H1 (cell line): ENCODE data around the gene CDYL2. TPM values are rescaled to one million over a fixed set of nuclear protein-coding genes. Genes with fewer than 3 reads are reported as not detected.

Experiments used
- ATF2 ChIP-seq: IDR thresholded peaks from 2 replicates; pipeline ENCODE4 v1.6.1; 2012; ENCODE audit warnings: low read length, inconsistent platforms
- BACH1 ChIP-seq: IDR thresholded peaks from 2 replicates; pipeline ENCODE4 v1.6.1; 2012; ENCODE audit warnings: low read length, improper control_type of control experiment
- EP300 ChIP-seq, 2 experiments: IDR thresholded peaks; 1 replicate in 1 of 2; 2 replicates in 1 of 2; pipeline ENCODE4 v1.6.1; 2011 to 2012; ENCODE audit warnings: low read depth in 2 of 2, low read length in 2 of 2, mild to moderate bottlenecking in 2 of 2, borderline replicate concordance in 1 of 2, inconsistent platforms in 1 of 2, moderate library complexity in 1 of 2
- KDM5A ChIP-seq: fragments of 200-600 bp; IDR thresholded peaks from 2 replicates; pipeline ENCODE4 v1.7.1; 2012; ENCODE audit warnings: mild to moderate bottlenecking, low read length, inconsistent platforms, mixed read lengths
- POLR2A ChIP-seq, 2 experiments: IDR thresholded peaks; 1 replicate in 1 of 2; 2 replicates in 1 of 2; pipeline ENCODE4 v1.6.1; 2011; ENCODE audit warnings: low read depth in 2 of 2, low read length in 2 of 2, mild to moderate bottlenecking in 2 of 2; ENCODE audit errors: control extremely low read depth in 1 of 2
- SIN3A ChIP-seq, 2 experiments: IDR thresholded peaks in 1 of 2; conservative IDR thresholded peaks in 1 of 2; 2 replicates each; pipeline ENCODE4 v1.6.1; 2011 to 2012; ENCODE audit warnings: low read length in 2 of 2, improper control_type of control experiment in 1 of 2, low read depth in 1 of 2, mild to moderate bottlenecking in 1 of 2
- TAF7 ChIP-seq: optimal IDR thresholded peaks from 2 replicates; pipeline ENCODE3; 2011; ENCODE audit warnings: low read depth, mild to moderate bottlenecking, inconsistent platforms, low read length, moderate library complexity, borderline replicate concordance
- ZNF274 ChIP-seq: IDR thresholded peaks from 2 replicates; pipeline ENCODE4 v1.7.0; 2012; ENCODE audit warnings: low read length, borderline replicate concordance; ENCODE audit errors: extremely low read depth
- polyA plus RNA-seq, 7 experiments: library from polyadenylated mRNA; depleted of rRNA in 3 of 7; stranded (reverse) in 5 of 7; unstranded in 2 of 7; fragments of >200 nt in 5 of 7; fragments of 200-250 nt in 2 of 7; gene quantifications; 1 replicate in 5 of 7; 2 replicates in 1 of 7; 4 replicates in 1 of 7; pipeline versions ENCODE4 v1.2.1 to v1.2.3, GENCODE V29; 2011 to 2013; ENCODE audit warnings: missing spikeins in 2 of 7, mixed read lengths in 2 of 7
- total RNA-seq: library from RNA; stranded (reverse); fragmentation: NEBNext Ultra II Directional; extraction: Animal tissue kit (Norgen Biotek cat#: 25700); gene quantifications from 2 replicates; pipeline ENCODE4 v1.2.1, GENCODE V29; 2021

The CDYL2 gene
- total and polyA plus RNA-seq, 2 of the 8 experiments (the other 6 are each of a cell fraction or from before 2014, with no cell fraction given) = 0.33 to 5.3 TPM

GRCh38 chr16:80604600-80605355, 199.6 kb downstream of the CDYL2 start (continued):
- no peak for TF ChIP-seq ATF2
- no peak for TF ChIP-seq POLR2A (IDR thresholded peaks at IDR 0.05; ENCODE audit: control extremely low read depth in 1 of 2, low read depth in 2 of 2, low read length in 2 of 2)
- TF ChIP-seq SIN3A (conservative IDR thresholded peaks at IDR 0.05 in 1 of 2, IDR thresholded peaks at IDR 0.05 in 1 of 2; ENCODE audit: low read depth in 1 of 2, low read length in 2 of 2) = no peak
- TF ChIP-seq ZNF274 = no peak
- no peak for TF ChIP-seq KDM5A
- no peak for TF ChIP-seq EP300 (IDR thresholded peaks at IDR 0.05; ENCODE audit: borderline replicate concordance in 1 of 2, low read depth in 2 of 2, low read length in 2 of 2)
- TF ChIP-seq BACH1 = no peak
- TF ChIP-seq TAF7 = no peak
